T-helper 9 cell (primary cell): Measurements from ENCODE around the gene NIF3L1.

Source experiments
- DNase-seq: peaks from one replicate; pipeline ENCODE4 v3.0.0-alpha.2; 2020
- total RNA-seq, 2 donors: gene quantifications; one replicate each; lab custom pipeline; 2026; lab: John Stamatoyannopoulos, UW

Gene NIF3L1
- 8.4 to 32.2 reads per million in 2 donors for total RNA-seq

- peak; percentile 91 for DNase-seq
These were observed at the start of gene NIF3L1, which contains the start of gene PPIL3 for GRCh38 chr2:200888704-200889625. TSS of gene NIF3L1 (plus strand) at chr2:200889371. CDS start at chr2:200891944, 2,573 bp downstream. TSS of gene PPIL3 (minus strand) at chr2:200889077. CDS start at chr2:200887615, 1,462 bp downstream.

- DNase-seq, result no peak
These were observed 49.7 kb upstream of the NIF3L1 start for GRCh38 chr2:200839513-200839912.

DNA sequence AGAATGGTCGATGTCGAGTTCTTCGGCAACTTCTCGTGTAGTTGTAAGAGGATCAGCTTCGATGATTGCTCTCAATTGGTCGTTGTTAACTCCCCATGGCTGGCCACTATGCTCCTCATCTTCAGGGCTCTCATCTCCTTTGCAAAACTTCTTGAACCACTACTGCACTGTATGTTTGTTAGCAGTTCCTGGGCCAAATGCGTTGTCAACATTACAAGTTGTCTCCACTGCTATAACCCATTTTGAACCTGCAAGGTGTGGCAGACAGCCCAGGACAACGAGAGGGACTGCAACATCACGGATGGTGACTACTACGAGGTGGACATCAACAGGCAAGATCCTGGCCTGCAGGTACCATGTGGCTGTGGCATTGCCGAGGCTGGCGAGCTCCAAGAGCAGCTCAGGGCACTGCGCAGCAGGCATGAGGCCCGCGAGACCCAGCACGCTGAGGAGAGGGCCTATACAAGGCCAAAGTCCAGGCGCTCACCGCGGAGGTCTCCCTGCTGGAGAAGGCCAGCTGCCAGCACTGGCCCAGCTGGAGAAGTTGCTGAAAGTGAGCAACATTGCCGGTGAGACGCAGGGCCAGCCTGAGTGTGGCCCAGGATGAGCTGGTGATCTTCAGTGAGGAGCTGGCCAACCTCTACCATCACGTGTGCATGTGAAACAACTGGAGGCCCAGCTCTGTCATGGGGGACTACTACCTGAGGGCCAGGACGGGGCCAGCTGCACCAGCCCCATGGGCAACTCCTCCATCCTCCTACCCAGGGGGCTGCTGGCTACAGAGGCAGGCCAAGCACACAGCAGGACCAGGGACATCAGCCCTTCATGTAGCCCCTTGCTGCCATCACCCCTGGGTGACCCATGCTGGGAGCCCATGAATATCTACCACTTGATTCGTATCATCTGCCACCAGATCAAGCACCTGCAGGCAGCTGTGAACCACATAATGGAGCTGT is 44.9 kb upstream of the NIF3L1 start:
- no peak for DNase-seq

- DNase-seq, result no peak
These were observed 44.0 kb upstream of the NIF3L1 start for GRCh38 chr2:200845194-200845593.

- no peak for DNase-seq
These were observed 43.4 kb upstream of the NIF3L1 start for GRCh38 chr2:200845669-200846325.

- DNase-seq, result no peak
These were observed 41.9 kb upstream of the NIF3L1 start for GRCh38 chr2:200847269-200847668.

GRCh38 chr2:200847939-200848338 is 41.2 kb upstream of the NIF3L1 start:
- DNase-seq, result no peak

- DNase-seq, result no peak
These were observed 38.5 kb upstream of the NIF3L1 start for GRCh38 chr2:200850512-200851256.

GRCh38 chr2:200851398-200852248 is 37.5 kb upstream of the NIF3L1 start:
- DNase-seq, result no peak

DNA sequence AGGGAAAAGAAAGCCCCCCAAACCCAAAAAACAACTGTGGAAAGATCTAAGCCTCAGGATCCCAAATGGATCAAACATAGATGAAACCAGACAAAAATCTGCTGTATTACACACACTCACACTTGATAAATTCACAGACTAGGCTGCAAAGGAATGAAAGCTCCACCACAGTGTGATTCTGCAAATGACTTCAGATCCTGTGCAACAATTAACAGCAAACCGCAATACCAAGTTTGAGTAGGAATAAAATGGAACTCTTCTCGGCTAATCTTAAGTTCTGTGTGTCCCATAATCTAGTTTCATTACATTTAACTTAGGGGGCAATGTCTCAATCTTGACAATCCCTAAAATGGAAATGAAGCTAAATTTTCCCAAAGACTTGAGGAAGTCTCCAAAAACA is 36.6 kb upstream of the NIF3L1 start:
- DNase-seq, result no peak

DNA sequence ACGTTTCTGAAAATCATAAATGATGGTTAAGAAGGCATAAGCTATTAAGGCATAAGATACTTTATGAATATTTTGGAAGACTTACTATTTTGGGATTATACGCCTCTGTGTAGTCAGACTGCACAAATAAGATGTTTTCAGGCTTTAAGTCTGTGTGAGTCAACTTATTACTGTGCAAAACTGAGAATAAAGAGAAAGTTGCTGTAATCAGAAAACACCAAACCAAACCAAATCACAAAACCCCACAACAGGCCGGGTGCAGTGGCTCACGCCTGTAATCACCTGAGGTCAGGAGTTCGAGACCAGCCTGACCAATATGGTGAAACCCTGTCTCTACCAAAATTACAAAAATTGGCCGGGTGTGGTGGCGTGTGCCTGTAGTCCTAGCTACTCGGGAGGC is 32.4 kb upstream of the NIF3L1 start:
- DNase-seq, result no peak

GRCh38 chr2:200860092-200860795 is 28.9 kb upstream of the NIF3L1 start:
- DNase-seq, result no peak

DNA sequence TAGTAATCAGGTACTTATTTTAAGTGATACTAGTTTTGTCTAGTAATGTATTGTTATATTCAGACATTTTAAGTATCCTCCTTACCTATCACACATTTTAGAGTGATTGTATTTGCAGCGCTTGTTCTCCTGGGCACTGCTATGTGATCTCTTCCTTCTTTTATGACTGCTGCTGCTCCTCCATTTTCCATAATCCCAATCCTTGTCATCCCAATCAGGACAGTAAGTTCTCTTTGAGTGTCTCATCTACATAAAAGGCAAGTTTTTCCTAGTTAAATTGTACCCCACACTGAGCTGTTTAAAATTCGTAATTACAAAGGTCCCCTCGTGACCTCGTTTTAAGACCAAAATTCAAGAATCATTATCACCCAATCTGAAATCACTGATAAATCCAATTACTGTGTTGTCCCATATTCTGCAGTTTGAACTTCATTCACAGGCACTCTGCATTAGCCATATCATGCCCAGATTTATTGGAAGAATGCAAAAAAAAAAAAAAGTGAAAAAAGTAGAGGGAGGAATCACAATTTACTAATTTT is 27.5 kb upstream of the NIF3L1 start:
- DNase-seq, result no peak

GRCh38 chr2:200862532-200863000 is 26.6 kb upstream of the NIF3L1 start:
- peak; percentile 44 for DNase-seq

GRCh38 chr2:200863782-200864175 is 25.4 kb upstream of the NIF3L1 start:
- DNase-seq, result no peak

- DNase-seq, result peak; percentile 96
These were observed 24.8 kb upstream of the NIF3L1 start, which contains the start of gene CLK1 for GRCh38 chr2:200864176-200865034. TSS of gene CLK1 (minus strand) at chr2:200864658. CDS start at chr2:200861862, 2,796 bp downstream.

DNA sequence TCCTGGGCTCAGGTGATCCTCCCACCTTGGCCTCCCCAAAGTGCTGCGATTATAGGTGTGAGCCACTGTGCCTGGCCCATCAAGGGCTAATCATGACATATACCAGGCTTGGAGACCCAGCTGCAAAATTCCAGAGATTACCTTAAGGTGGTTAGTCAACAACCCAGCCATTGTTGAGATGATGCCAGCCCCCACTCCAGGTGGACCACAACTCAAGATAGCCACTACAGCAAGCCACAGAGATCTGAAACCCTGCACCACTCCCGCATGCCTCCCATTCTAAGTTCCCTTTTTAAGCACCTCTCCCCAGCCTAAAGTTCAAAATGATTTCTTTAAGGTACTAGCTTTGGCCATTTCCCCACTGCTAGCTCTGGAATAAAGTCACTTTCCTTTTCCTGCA is 20.2 kb upstream of the NIF3L1 start:
- no peak for DNase-seq

- DNase-seq, result no peak
These were observed 18.0 kb upstream of the NIF3L1 start for GRCh38 chr2:200871151-200871550.

- no peak for DNase-seq
These were observed 15.6 kb upstream of the NIF3L1 start for GRCh38 chr2:200873560-200873959.
